Fibroblast of mammary gland (primary cell): ENCODE data around the gene APOL6.

ENCODE experiments used
- DNase-seq: peaks from one replicate; pipeline ENCODE4 v3.0.0-alpha.2; 2010; ENCODE audit warnings: low read depth
- H3K4me3 ChIP-seq: 2 replicates; pipeline ENCODE4 v1.5.1; 2011; ENCODE audit warnings: low read depth, mild to moderate bottlenecking, low read length, moderate library complexity; ENCODE audit not compliant: control insufficient read depth
- TF ChIP-seq, protein P1 (sequence below): conservative IDR thresholded peaks from 2 replicates; pipeline ENCODE4 v1.5.1; 2011; ENCODE audit warnings: low read depth, low read length, inconsistent platforms; ENCODE audit not compliant: control insufficient read depth, insufficient read depth

Gene APOL6

DNA sequence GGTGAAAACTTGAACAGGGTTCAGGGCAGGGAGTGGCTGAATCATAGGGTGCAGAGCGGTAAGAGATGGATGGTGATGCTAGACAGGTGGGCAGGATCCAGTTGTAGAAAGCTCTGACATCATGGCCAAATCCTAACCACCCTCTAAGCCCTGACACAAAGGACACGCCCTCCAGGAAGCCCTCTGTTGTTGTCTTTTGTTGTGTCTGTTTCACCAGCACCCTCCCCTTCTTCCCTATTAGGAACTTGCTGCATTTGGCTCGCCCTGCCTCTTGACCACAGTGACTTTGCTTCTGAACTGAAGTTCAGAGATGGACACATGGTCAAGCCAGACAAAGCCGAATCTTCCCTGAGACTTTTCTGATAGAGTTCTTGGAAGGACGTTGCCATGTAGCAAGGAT, 14.2 kb upstream of the APOL6 start:
- no peak for DNase-seq
- no peak overlapping the region for H3K4me3 ChIP-seq
- TF ChIP-seq, protein P1, sequence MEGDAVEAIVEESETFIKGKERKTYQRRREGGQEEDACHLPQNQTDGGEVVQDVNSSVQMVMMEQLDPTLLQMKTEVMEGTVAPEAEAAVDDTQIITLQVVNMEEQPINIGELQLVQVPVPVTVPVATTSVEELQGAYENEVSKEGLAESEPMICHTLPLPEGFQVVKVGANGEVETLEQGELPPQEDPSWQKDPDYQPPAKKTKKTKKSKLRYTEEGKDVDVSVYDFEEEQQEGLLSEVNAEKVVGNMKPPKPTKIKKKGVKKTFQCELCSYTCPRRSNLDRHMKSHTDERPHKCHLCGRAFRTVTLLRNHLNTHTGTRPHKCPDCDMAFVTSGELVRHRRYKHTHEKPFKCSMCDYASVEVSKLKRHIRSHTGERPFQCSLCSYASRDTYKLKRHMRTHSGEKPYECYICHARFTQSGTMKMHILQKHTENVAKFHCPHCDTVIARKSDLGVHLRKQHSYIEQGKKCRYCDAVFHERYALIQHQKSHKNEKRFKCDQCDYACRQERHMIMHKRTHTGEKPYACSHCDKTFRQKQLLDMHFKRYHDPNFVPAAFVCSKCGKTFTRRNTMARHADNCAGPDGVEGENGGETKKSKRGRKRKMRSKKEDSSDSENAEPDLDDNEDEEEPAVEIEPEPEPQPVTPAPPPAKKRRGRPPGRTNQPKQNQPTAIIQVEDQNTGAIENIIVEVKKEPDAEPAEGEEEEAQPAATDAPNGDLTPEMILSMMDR, result no peak

GRCh38 chr22:35634943-35635540, 13.2 kb upstream of the APOL6 start:
- TF ChIP-seq, protein P1, result no peak

DNA sequence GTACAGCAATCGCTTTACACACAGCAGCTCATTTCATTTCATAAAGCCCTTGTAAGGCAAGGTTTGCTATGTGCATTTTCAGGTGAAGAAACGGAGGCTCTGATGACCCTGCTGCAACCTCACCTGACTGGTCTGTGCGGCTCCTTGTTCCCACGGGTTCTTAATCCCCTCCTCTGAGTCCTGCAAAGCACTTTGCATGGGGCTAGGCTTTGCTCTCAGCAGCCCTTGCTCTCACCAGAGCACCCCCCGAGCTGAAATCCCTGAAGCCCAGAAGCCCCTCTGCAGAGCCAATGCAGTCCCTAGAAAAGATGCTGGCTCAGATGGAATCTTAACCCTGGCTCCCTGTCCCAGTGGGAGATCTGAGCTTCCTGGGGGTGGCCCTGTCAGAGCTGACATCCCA, 11.0 kb upstream of the APOL6 start:
- TF ChIP-seq, protein P1, result no peak
- H3K4me3 ChIP-seq, result no peak overlapping the region
- DNase-seq, result no peak

More at GRCh38 chr22:35634943-35635540, 13.2 kb upstream of the APOL6 start:
- peak; percentile 62 for DNase-seq
- no peak overlapping the region for H3K4me3 ChIP-seq

- TF ChIP-seq, protein P1, result no peak
- no peak overlapping the region for H3K4me3 ChIP-seq
- DNase-seq, result peak; percentile 36
These were observed 10.2 kb upstream of the APOL6 start for GRCh38 chr22:35638001-35638400.

DNA sequence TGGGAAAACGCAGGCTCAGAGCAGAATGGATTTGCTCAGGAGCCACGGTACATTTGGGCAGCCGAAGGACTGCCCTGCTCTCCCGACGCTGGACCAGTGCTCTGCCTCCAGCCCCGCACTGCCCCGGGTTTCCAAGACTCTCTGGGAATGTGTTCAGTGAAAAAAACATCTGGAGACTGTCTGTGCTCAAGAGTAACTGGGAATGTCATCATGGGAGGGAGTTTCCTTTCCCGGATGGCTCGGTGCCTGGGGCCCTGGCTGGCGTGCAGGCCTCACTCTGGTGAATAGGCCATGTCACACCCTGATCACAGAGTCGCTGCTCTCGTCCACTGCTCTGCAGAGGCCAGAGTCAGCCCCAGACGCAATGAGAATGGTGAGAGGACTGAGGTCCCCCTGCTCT, 9.8 kb upstream of the APOL6 start:
- peak; percentile 92 for DNase-seq
- TF ChIP-seq, protein P1, result no peak
- H3K4me3 ChIP-seq, result no peak overlapping the region

DNA sequence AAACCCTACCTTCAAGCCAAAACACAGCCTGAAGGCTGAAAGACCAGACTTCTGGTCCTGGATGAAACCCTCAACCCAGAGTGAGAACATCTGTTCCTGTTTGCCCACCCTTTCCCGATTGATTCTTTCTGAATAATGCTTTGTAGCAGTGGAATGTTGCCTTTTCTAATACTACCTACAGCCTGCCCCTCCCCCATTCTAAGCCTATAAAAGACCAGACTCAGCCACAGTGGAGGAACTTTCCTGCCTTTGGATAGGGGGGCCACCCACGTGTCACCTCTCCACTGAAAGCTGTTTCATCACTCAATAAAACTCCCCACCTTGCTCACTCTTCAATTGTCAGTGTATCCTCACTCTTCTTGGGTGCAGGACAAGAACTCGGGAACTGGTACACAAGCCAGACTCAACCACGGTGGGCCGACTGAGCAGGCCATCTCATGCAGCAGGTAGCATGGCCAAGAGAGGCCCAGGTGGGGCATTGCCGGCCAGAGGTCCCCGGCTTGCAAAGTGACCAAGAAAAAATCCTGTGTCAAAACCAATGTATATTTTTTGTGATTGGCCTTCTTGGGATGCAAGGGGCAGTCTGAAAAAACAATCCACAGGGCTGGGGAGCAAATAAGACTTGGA, 6.6 kb upstream of the APOL6 start:
- DNase-seq, result no peak
- no peak overlapping the region for H3K4me3 ChIP-seq
- TF ChIP-seq, protein P1, result no peak
